IMR-90 (cell line): ENCODE results near the gene SERF2. TPM values are rescaled to one million over a fixed set of nuclear protein-coding genes. Genes with fewer than 3 reads are reported as not detected.

Experiments used
- ATAC-seq: fragments of 200-7000 bp; cut with Tn5 transposase; 2 replicates; pipeline ENCODE4 v1.9.1; 2020; ENCODE audit warnings: low read depth, mild to moderate bottlenecking, moderate library complexity
- BruUV-seq: library from RNA; stranded (reverse); fragments of 400-500 nt; replicated peaks from 2 replicates; lab custom pipeline; 2021; lab: Mats Ljungman, UMichigan
- CTCF ChIA-PET: fragments of 300-600 bp; formaldehyde crosslinking; extraction: SDS; loops from one replicate; lab custom pipeline; 2021; ENCODE audit warnings: antibody characterized with exemption; lab: Yijun Ruan, JAX
- POLR2A ChIA-PET: fragments of 300-600 bp; sonication (Branson Sonifier 250); formaldehyde crosslinking; loops from one replicate; lab custom pipeline; 2022; ENCODE audit warnings: antibody characterized with exemption; ENCODE audit not compliant: unreplicated experiment; lab: Charles Lee
- DNase-seq: peaks from one replicate; pipeline ENCODE4 v3.0.0; 2013
- H2AFZ ChIP-seq: replicated peaks from 2 replicates; pipeline ENCODE3; 2013; ENCODE audit warnings: low read length, mild to moderate bottlenecking; ENCODE audit not compliant: poor library complexity
- H2AK5ac ChIP-seq: 2 replicates; pipeline ENCODE4 v1.6.1; 2013; ENCODE audit warnings: low read depth, low read length, inconsistent platforms
- H2AK9ac ChIP-seq: replicated peaks from 2 replicates; pipeline ENCODE3; 2013; ENCODE audit warnings: mild to moderate bottlenecking, low read depth, low read length, moderate library complexity; ENCODE audit not compliant: poor library complexity
- H2BK120ac ChIP-seq: 2 replicates; pipeline ENCODE4 v1.6.1; 2013; ENCODE audit warnings: low read depth, low read length, inconsistent platforms
- H2BK15ac ChIP-seq: 3 replicates; pipeline ENCODE4 v1.6.1; 2013; ENCODE audit warnings: low read depth, low read length, inconsistent platforms
- H2BK20ac ChIP-seq: 2 replicates; pipeline ENCODE4 v1.6.1; 2013; ENCODE audit warnings: low read depth, mild to moderate bottlenecking, inconsistent platforms, low read length, moderate library complexity
- H2BK5ac ChIP-seq: 2 replicates; pipeline ENCODE4 v1.6.1; 2013; ENCODE audit warnings: mild to moderate bottlenecking, low read depth, low read length, inconsistent platforms; ENCODE audit not compliant: poor library complexity, severe bottlenecking
- H3K14ac ChIP-seq: replicated peaks from 2 replicates; pipeline ENCODE4 v1.6.1; 2013; ENCODE audit warnings: low read depth, low read length, inconsistent platforms
- H3K18ac ChIP-seq: 2 replicates; pipeline ENCODE4 v1.6.1; 2013; ENCODE audit warnings: low read depth, low read length, control low read depth
- H3K23ac ChIP-seq: 2 replicates; pipeline ENCODE4 v1.6.1; 2013; ENCODE audit warnings: low read depth, low read length, inconsistent platforms
- H3K27ac ChIP-seq: 2 replicates; pipeline ENCODE4 v1.5.1; 2013; ENCODE audit warnings: mild to moderate bottlenecking, control low read depth, low read length; ENCODE audit not compliant: insufficient read depth
- H3K27me3 ChIP-seq: 2 replicates; pipeline ENCODE4 v1.6.1; 2013; ENCODE audit warnings: low read length; ENCODE audit not compliant: control insufficient read depth, insufficient read depth
- H3K36me3 ChIP-seq: 2 replicates; pipeline ENCODE4 v1.6.1; 2013; ENCODE audit warnings: low read length, mixed read lengths; ENCODE audit not compliant: control insufficient read depth, insufficient read depth
- H3K4ac ChIP-seq: 2 replicates; pipeline ENCODE4 v1.6.1; 2013; ENCODE audit warnings: low read depth, low read length, inconsistent platforms
- H3K4me1 ChIP-seq: 2 replicates; pipeline ENCODE4 v1.6.1; 2013; ENCODE audit warnings: low read length, mixed read lengths; ENCODE audit not compliant: control insufficient read depth, insufficient read depth
- H3K4me2 ChIP-seq: 2 replicates; pipeline ENCODE4 v1.6.1; 2013; ENCODE audit warnings: low read depth, mild to moderate bottlenecking, control low read depth, low read length, moderate library complexity
- H3K4me3 ChIP-seq: 2 replicates; pipeline ENCODE4 v1.5.1; 2013; ENCODE audit warnings: low read depth, mild to moderate bottlenecking, control low read depth, low read length, moderate library complexity; ENCODE audit not compliant: insufficient read depth
- H3K56ac ChIP-seq: 2 replicates; pipeline ENCODE4 v1.6.1; 2013; ENCODE audit warnings: low read length, inconsistent platforms; ENCODE audit not compliant: insufficient read depth; ENCODE audit errors: extremely low read depth
- H3K79me1 ChIP-seq, 2 experiments: 2 replicates each; pipeline ENCODE4 v1.6.1; 2013; ENCODE audit warnings: low read length in 2 of 2, inconsistent platforms in 1 of 2, low read depth in 1 of 2
- H3K9ac ChIP-seq: 2 replicates; pipeline ENCODE4 v1.6.1; 2013; ENCODE audit warnings: low read depth, low read length, control low read depth
- H3K9me1 ChIP-seq: 2 replicates; pipeline ENCODE4 v1.6.1; 2013; ENCODE audit warnings: low read length, inconsistent platforms; ENCODE audit not compliant: insufficient read depth
- H3K9me3 ChIP-seq: 2 replicates; pipeline ENCODE4 v1.6.1; 2013; ENCODE audit warnings: low read length; ENCODE audit not compliant: control insufficient read depth, insufficient read depth
- H4K20me1 ChIP-seq: 2 replicates; pipeline ENCODE4 v1.6.1; 2013; ENCODE audit warnings: low read length, inconsistent platforms; ENCODE audit not compliant: insufficient read depth
- H4K5ac ChIP-seq: 2 replicates; pipeline ENCODE4 v1.6.1; 2013; ENCODE audit warnings: mild to moderate bottlenecking, low read depth, low read length, control low read depth
- H4K8ac ChIP-seq, 2 experiments: 2 replicates each; pipeline ENCODE4 v1.6.1; 2013; ENCODE audit warnings: low read depth in 2 of 2, low read length in 2 of 2, control low read depth in 1 of 2, inconsistent platforms in 1 of 2
- H4K91ac ChIP-seq: 2 replicates; pipeline ENCODE4 v1.6.1; 2013; ENCODE audit warnings: low read depth, low read length, inconsistent platforms; ENCODE audit not compliant: insufficient read depth
- BHLHE40 ChIP-seq: fragments of 150-350 bp; IDR thresholded peaks from 2 replicates; pipeline ENCODE4 v1.6.1; 2016; ENCODE audit warnings: mild to moderate bottlenecking, low read depth, low read length
- CEBPB ChIP-seq: IDR thresholded peaks from 2 replicates; pipeline ENCODE4 v1.6.1; 2012; ENCODE audit warnings: low read depth, low read length, improper control_type of control experiment
- CHD1 ChIP-seq: IDR thresholded peaks from 2 replicates; pipeline ENCODE4 v1.6.1; 2012; ENCODE audit warnings: low read depth, low read length, improper control_type of control experiment
- FOS ChIP-seq: fragments of 150-350 bp; IDR thresholded peaks from 2 replicates; pipeline ENCODE4 v1.6.1; 2016; ENCODE audit warnings: low read depth, low read length
- MAFK ChIP-seq: IDR thresholded peaks from 2 replicates; pipeline ENCODE4 v1.6.1; 2012; ENCODE audit warnings: low read depth, low read length, improper control_type of control experiment
- MAZ ChIP-seq: IDR thresholded peaks from 2 replicates; pipeline ENCODE4 v1.6.1; 2012; ENCODE audit warnings: low read depth, mild to moderate bottlenecking, low read length, improper control_type of control experiment, moderate library complexity, borderline replicate concordance
- MXI1 ChIP-seq: IDR thresholded peaks from 2 replicates; pipeline ENCODE4 v1.6.1; 2012; ENCODE audit warnings: low read depth, mild to moderate bottlenecking, low read length, moderate library complexity, borderline replicate concordance
- NFE2L2 ChIP-seq: fragments of 150-350 bp; IDR thresholded peaks from 2 replicates; pipeline ENCODE4 v1.6.1; 2016; ENCODE audit warnings: low read depth, mild to moderate bottlenecking, low read length
- POLR2A ChIP-seq: IDR thresholded peaks from 2 replicates; pipeline ENCODE4 v1.6.1; 2012; ENCODE audit warnings: mild to moderate bottlenecking, low read depth, low read length
- RAD21 ChIP-seq: IDR thresholded peaks from 2 replicates; pipeline ENCODE4 v1.6.1; 2012; ENCODE audit warnings: low read length, improper control_type of control experiment
- RCOR1 ChIP-seq: IDR thresholded peaks from 2 replicates; pipeline ENCODE4 v1.6.1; 2012; ENCODE audit warnings: mild to moderate bottlenecking, low read length, improper control_type of control experiment; ENCODE audit not compliant: insufficient replicate concordance
- RFX5 ChIP-seq: IDR thresholded peaks from 2 replicates; pipeline ENCODE4 v1.8.0; 2012; ENCODE audit warnings: low read depth, mild to moderate bottlenecking, low read length, moderate library complexity
- SMC3 ChIP-seq: fragments of 150-350 bp; IDR thresholded peaks from 2 replicates; pipeline ENCODE4 v1.6.1; 2016; ENCODE audit warnings: low read depth, mild to moderate bottlenecking, antibody characterized with exemption, low read length, moderate library complexity
- WGBS, 2 experiments: methylation state at CpG; one replicate each; pipeline versions ENCODE4 v1.1.5 to v1.1.7; 2013; ENCODE audit warnings: missing lambda C conversion rate in 2 of 2; ENCODE audit not compliant: insufficient read length in 1 of 2; ENCODE audit errors: extremely low coverage in 2 of 2; 5-methylcytosine and 5-hydroxymethylcytosine counted together
- dilution Hi-C: fragments of 300-500 bp; cut with HindIII; formaldehyde crosslinking; loops from one replicate; pipeline ENCODE4 v1.14.3; 2018; ENCODE audit warnings: low sequenced_read_pairs; ENCODE audit not compliant: unreplicated experiment
- in situ Hi-C: fragments of 300-500 bp; cut with MboI; formaldehyde crosslinking; loops from 3 replicates; pipeline ENCODE4 v1.14.3; 2019; ENCODE audit warnings: low sequenced_read_pairs, inconsistent platforms, mixed read lengths
- intact Hi-C: fragments of 100-400 bp; cut with micrococcal nuclease; formaldehyde crosslinking; loops from 2 replicates; pipeline ENCODE4 v1.10.0; 2022
- polyA plus RNA-seq, 3 experiments: library from polyadenylated mRNA; depleted of rRNA; stranded (reverse); fragments of >200 nt; gene quantifications; 2 replicates each; pipeline ENCODE4 v1.2.3, GENCODE V29; 2012; ENCODE audit warnings: low replicate concordance in 1 of 3
- total RNA-seq: library from RNA; depleted of rRNA; stranded (reverse); fragments of >200 nt; gene quantifications from 2 replicates; pipeline ENCODE4 v1.2.3, GENCODE V29; 2012
- TF ChIP-seq, protein P1 (sequence below): conservative IDR thresholded peaks from 2 replicates; pipeline ENCODE4 v1.5.1; 2012; ENCODE audit warnings: mild to moderate bottlenecking, low read depth, low read length, improper control_type of control experiment
- TF ChIP-seq, protein P2 (sequence below): fragments of 150-350 bp; IDR thresholded peaks from 2 replicates; pipeline ENCODE4 v1.6.1; 2016; ENCODE audit warnings: low read depth, mild to moderate bottlenecking, low read length, moderate library complexity, borderline replicate concordance
- TF ChIP-seq, protein P3 (sequence below): fragments of 150-350 bp; IDR thresholded peaks from 2 replicates; pipeline ENCODE4 v1.6.1; 2017; ENCODE audit warnings: mild to moderate bottlenecking, antibody characterized with exemption, low read length, low read depth

Gene SERF2
- total and polyA plus RNA-seq, 2 of the 4 experiments (the other 2 are of a cell fraction), result 526 to 2,187 TPM

DNA sequence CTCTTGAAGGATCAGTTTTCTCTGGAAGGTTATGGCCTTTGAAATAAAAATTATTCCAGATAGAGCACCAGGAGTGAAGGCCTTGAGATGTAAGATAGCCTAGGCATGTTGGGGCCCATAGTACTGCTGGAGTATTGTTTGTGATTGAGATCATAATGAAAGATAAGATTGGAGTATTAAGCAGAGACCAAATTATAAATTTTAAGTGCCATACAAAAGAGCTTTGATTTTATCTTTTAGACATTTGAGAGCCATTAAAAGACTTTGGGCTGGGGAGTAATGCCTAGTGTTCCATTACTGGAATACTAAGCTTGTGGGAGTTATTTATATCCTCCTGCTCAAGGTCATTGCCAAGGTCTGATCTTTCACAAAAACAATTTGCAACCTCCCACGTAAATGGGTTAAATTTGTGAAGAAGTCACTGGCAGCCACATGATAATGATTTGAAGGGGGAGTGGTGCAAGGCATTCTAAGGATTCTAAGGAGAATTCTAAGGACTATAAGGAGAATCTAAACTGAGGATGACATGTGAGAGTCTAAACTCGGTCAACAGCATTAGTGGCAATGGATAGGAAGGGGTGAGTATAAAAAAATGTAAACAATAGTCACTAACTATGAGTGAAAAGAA is 28.2 kb upstream of the SERF2 start:
- Histone ChIP-seq H3K9me1 (no peaks in the 10 kb centered on the region), H3K79me1 (peaks cover 15 to 36% of the 10 kb centered on the region in 2 experiments), H3K36me3 (peaks cover 45% of the 10 kb centered on the region), H4K91ac (no peak overlapping the region), H2BK5ac (peak overlapping the region; percentile 0), H2BK20ac (no peak overlapping the region), H3K4ac (no peak overlapping the region), H2AFZ (no peak overlapping the region), H3K4me3 (no peak overlapping the region), H3K56ac (no peak overlapping the region), H2BK120ac (no peak overlapping the region), H2BK15ac (no peak overlapping the region), H3K18ac (no peak overlapping the region), H3K4me2 (no peak overlapping the region), H3K14ac (no peak overlapping the region), H2AK9ac (no peak overlapping the region), H2AK5ac (no peak overlapping the region), H3K9ac (no peak overlapping the region), H3K4me1 (peaks cover 12% of the 10 kb centered on the region), H4K8ac (no peak overlapping the region), H3K27ac (no peak overlapping the region), H4K20me1 (peaks cover 27% of the 10 kb centered on the region), H3K27me3 (no peaks in the 10 kb centered on the region), H3K9me3 (no peaks in the 10 kb centered on the region), H3K23ac (no peak overlapping the region), H4K5ac (no peak overlapping the region)
- WGBS, 2 experiments, result no CpG with 5 or more reads among the region's 2 CpGs
- peak; percentile 33 for DNase-seq
- in situ Hi-C loops, result no loop called here
- dilution Hi-C loops, result no loop called here
- POLR2A ChIA-PET, result no interaction called here
- CTCF ChIA-PET, result no interaction called here
- no TSS peak for BruUV-seq
- ATAC-seq, result no peak
- no peak for TF ChIP-seq RCOR1
- no peak for TF ChIP-seq FOS
- no peak for TF ChIP-seq MAFK
- TF ChIP-seq CHD1, result no peak
- TF ChIP-seq, protein P1, sequence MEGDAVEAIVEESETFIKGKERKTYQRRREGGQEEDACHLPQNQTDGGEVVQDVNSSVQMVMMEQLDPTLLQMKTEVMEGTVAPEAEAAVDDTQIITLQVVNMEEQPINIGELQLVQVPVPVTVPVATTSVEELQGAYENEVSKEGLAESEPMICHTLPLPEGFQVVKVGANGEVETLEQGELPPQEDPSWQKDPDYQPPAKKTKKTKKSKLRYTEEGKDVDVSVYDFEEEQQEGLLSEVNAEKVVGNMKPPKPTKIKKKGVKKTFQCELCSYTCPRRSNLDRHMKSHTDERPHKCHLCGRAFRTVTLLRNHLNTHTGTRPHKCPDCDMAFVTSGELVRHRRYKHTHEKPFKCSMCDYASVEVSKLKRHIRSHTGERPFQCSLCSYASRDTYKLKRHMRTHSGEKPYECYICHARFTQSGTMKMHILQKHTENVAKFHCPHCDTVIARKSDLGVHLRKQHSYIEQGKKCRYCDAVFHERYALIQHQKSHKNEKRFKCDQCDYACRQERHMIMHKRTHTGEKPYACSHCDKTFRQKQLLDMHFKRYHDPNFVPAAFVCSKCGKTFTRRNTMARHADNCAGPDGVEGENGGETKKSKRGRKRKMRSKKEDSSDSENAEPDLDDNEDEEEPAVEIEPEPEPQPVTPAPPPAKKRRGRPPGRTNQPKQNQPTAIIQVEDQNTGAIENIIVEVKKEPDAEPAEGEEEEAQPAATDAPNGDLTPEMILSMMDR, result no peak
- TF ChIP-seq RAD21, result no peak
- TF ChIP-seq SMC3, result no peak
- TF ChIP-seq CEBPB, result no peak
- TF ChIP-seq BHLHE40, result no peak
- no peak for TF ChIP-seq POLR2A
- no peak for TF ChIP-seq MXI1
- TF ChIP-seq, protein P2, sequence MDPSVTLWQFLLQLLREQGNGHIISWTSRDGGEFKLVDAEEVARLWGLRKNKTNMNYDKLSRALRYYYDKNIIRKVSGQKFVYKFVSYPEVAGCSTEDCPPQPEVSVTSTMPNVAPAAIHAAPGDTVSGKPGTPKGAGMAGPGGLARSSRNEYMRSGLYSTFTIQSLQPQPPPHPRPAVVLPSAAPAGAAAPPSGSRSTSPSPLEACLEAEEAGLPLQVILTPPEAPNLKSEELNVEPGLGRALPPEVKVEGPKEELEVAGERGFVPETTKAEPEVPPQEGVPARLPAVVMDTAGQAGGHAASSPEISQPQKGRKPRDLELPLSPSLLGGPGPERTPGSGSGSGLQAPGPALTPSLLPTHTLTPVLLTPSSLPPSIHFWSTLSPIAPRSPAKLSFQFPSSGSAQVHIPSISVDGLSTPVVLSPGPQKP, result no peak
- TF ChIP-seq MAZ, result no peak
- TF ChIP-seq RFX5, result no peak
- no peak for TF ChIP-seq NFE2L2
- TF ChIP-seq, protein P3, sequence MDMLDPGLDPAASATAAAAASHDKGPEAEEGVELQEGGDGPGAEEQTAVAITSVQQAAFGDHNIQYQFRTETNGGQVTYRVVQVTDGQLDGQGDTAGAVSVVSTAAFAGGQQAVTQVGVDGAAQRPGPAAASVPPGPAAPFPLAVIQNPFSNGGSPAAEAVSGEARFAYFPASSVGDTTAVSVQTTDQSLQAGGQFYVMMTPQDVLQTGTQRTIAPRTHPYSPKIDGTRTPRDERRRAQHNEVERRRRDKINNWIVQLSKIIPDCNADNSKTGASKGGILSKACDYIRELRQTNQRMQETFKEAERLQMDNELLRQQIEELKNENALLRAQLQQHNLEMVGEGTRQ, result no peak
- intact Hi-C loops, result loop anchor here (10.0 kb wide), 1 partner anchor 319 kb away; no protein-coding TSS in a partner anchor
